A673 (cell line): ENCODE data around the gene CACNA2D3. TPM values are rescaled to one million over a fixed set of nuclear protein-coding genes. Genes with fewer than 3 reads are reported as not detected.

Experiments
- BruUV-seq: library from RNA; stranded (reverse); fragments of 400-500 nt; replicated peaks from 2 replicates; lab custom pipeline; 2021; lab: Mats Ljungman, UMichigan
- CTCF ChIA-PET: fragments of 300-600 bp; sonication (Branson Sonifier 250); formaldehyde crosslinking; loops from one replicate; lab custom pipeline; 2022; ENCODE audit warnings: antibody characterized with exemption; lab: Charles Lee
- POLR2A ChIA-PET: fragments of 300-600 bp; sonication (Branson Sonifier 250); formaldehyde crosslinking; loops from one replicate; lab custom pipeline; 2022; ENCODE audit warnings: antibody characterized with exemption; ENCODE audit not compliant: low non-redundant PET; lab: Charles Lee
- DNase-seq: peaks from one replicate; pipeline ENCODE4 v3.0.0-alpha.2; 2015; ENCODE audit warnings: low spot score
- H3K27ac ChIP-seq: fragments of 200-600 bp; sonication (generic); 2 replicates; pipeline ENCODE4 v1.5.1; 2016; ENCODE audit warnings: mixed run types, low read depth, mild to moderate bottlenecking, mixed read lengths, antibody characterized with exemption, low read length; ENCODE audit not compliant: poor library complexity, severe bottlenecking
- H3K27me3 ChIP-seq: fragments of 200-600 bp; sonication (generic); replicated peaks from 2 replicates; pipeline ENCODE4 v1.6.1; 2017; ENCODE audit warnings: mixed run types, low read depth, mild to moderate bottlenecking, mixed read lengths, antibody characterized with exemption, low read length; ENCODE audit not compliant: insufficient read depth, poor library complexity
- H3K36me3 ChIP-seq: fragments of 200-600 bp; sonication (generic); 2 replicates; pipeline ENCODE4 v1.6.1; 2016; ENCODE audit warnings: mixed run types, mild to moderate bottlenecking, mixed read lengths, antibody characterized with exemption, low read length; ENCODE audit not compliant: insufficient read depth, poor library complexity, severe bottlenecking
- H3K4me1 ChIP-seq: fragments of 200-600 bp; sonication (generic); 2 replicates; pipeline ENCODE4 v1.6.1; 2017; ENCODE audit warnings: mixed run types, mild to moderate bottlenecking, mixed read lengths, antibody characterized with exemption, low read length; ENCODE audit not compliant: insufficient read depth, poor library complexity, severe bottlenecking
- H3K4me3 ChIP-seq: fragments of 200-600 bp; sonication (generic); 2 replicates; pipeline ENCODE4 v1.5.1; 2016; ENCODE audit warnings: low read depth, mixed run types, mild to moderate bottlenecking, mixed read lengths, low read length; ENCODE audit not compliant: poor library complexity, severe bottlenecking
- H3K9me3 ChIP-seq: fragments of 200-600 bp; sonication (generic); 2 replicates; pipeline ENCODE4 v1.6.1; 2016; ENCODE audit warnings: mixed run types, low read depth, mild to moderate bottlenecking, mixed read lengths, antibody characterized with exemption, low read length; ENCODE audit not compliant: poor library complexity, severe bottlenecking
- CTCF ChIP-seq: fragments of 300-800, 200-600 bp; sonication (generic); conservative IDR thresholded peaks from 2 replicates; pipeline ENCODE4 v1.5.1; 2017; ENCODE audit warnings: low read depth, mild to moderate bottlenecking, antibody characterized with exemption, low read length, moderate library complexity, mixed read lengths
- EZH2 ChIP-seq: fragments of 200-600 bp; sonication (generic); IDR thresholded peaks from 2 replicates; pipeline ENCODE4 v1.6.1; 2017; ENCODE audit warnings: borderline replicate concordance, low read depth, mild to moderate bottlenecking, mixed read lengths, antibody characterized with exemption, low read length; ENCODE audit not compliant: poor library complexity, severe bottlenecking
- intact Hi-C: fragments of 100-400 bp; cut with micrococcal nuclease; formaldehyde crosslinking; loops from one replicate; pipeline ENCODE4 v1.10.0; 2022; ENCODE audit not compliant: unreplicated experiment
- total RNA-seq: library from RNA; stranded (reverse); gene quantifications from 2 replicates; pipeline ENCODE4 v1.2.3, GENCODE V29; 2021

CACNA2D3 gene
- total RNA-seq, 1 experiment from 2014 or later: not detected

GRCh38 chr3:54720604-54721003 lies 598.3 kb downstream of the CACNA2D3 start:
- CTCF ChIA-PET: no interaction called here
- TF ChIP-seq EZH2: no peak
- TF ChIP-seq CTCF: no peak
- intact Hi-C loops: no loop called here

GRCh38 chr3:54731732-54732445 lies 609.5 kb downstream of the CACNA2D3 start:
- Histone ChIP-seq H3K9me3 (peaks cover 6% of the 10 kb centered on the region), H3K4me1 (no peaks in the 10 kb centered on the region), H3K4me3 (no peak overlapping the region), H3K27me3 (no peaks in the 10 kb centered on the region), H3K36me3 (no peaks in the 10 kb centered on the region), H3K27ac (no peak overlapping the region)
- intact Hi-C loops: no loop called here
- ChIA-PET POLR2A (no interaction called here), CTCF (no interaction called here)
- no peak for TF ChIP-seq EZH2
- no TSS peak for BruUV-seq
- DNase-seq: no peak

More at GRCh38 chr3:54720604-54721003, 598.3 kb downstream of the CACNA2D3 start:
- no peaks in the 10 kb centered on the region for H3K27me3 ChIP-seq
- no peaks in the 10 kb centered on the region for H3K9me3 ChIP-seq
- no peaks in the 10 kb centered on the region for H3K4me1 ChIP-seq
- no peak overlapping the region for H3K27ac ChIP-seq
- no peak overlapping the region for H3K4me3 ChIP-seq
- no peaks in the 10 kb centered on the region for H3K36me3 ChIP-seq
- no peak for DNase-seq
- POLR2A ChIA-PET: no interaction called here
- BruUV-seq: no TSS peak

GRCh38 chr3:54733106-54734006 lies 611.0 kb downstream of the CACNA2D3 start:
- Histone ChIP-seq H3K4me3 (no peak overlapping the region), H3K4me1 (no peaks in the 10 kb centered on the region), H3K9me3 (no peaks in the 10 kb centered on the region), H3K27ac (no peak overlapping the region), H3K36me3 (no peaks in the 10 kb centered on the region), H3K27me3 (no peaks in the 10 kb centered on the region)
- DNase-seq: no peak
- intact Hi-C loops: no loop called here
- ChIA-PET CTCF (no interaction called here), POLR2A (no interaction called here)
- TF ChIP-seq CTCF (no peak), EZH2 (no peak)
- BruUV-seq: no TSS peak
